HepG2 (cell line): ENCODE results near the gene PROK2.

Experiments
- EZH2 ChIP-seq: conservative IDR thresholded peaks from 2 replicates; pipeline ENCODE4 v1.6.1; 2012; ENCODE audit warnings: mild to moderate bottlenecking, low read depth, low read length, moderate library complexity
- HINFP ChIP-seq: sonication (generic); formaldehyde crosslinking; IDR thresholded peaks from 2 replicates; pipeline ENCODE4 v1.4.0; 2020; ENCODE audit warnings: low read depth, mild to moderate bottlenecking, missing genetic modification reagents
- KDM5A ChIP-seq: fragments of 200-600 bp; sonication (generic); IDR thresholded peaks from 2 replicates; pipeline ENCODE4 v1.7.0; 2018; ENCODE audit warnings: antibody characterized with exemption, mild to moderate bottlenecking, low read length, borderline replicate concordance
- MXI1 ChIP-seq: IDR thresholded peaks from 3 replicates; pipeline ENCODE4 v1.6.1; 2012; ENCODE audit warnings: low read depth, low read length, inconsistent platforms, borderline replicate concordance
- MYNN ChIP-seq: sonication (generic); formaldehyde crosslinking; IDR thresholded peaks from 2 replicates; pipeline ENCODE4 v1.4.0; 2020; ENCODE audit warnings: mild to moderate bottlenecking, low read depth, missing genetic modification reagents
- PBX3 ChIP-seq: sonication (generic); formaldehyde crosslinking; IDR thresholded peaks from 2 replicates; pipeline ENCODE4 v1.8.1; 2023; ENCODE audit warnings: missing genetic modification reagents, inconsistent platforms, borderline replicate concordance
- PRDM10 ChIP-seq: sonication (generic); formaldehyde crosslinking; IDR thresholded peaks from 2 replicates; pipeline ENCODE4 v1.4.0; 2020; ENCODE audit warnings: low read depth, missing genetic modification reagents
- REPIN1 ChIP-seq: sonication (generic); formaldehyde crosslinking; IDR thresholded peaks from 2 replicates; pipeline ENCODE4 v1.8.0; 2022; ENCODE audit warnings: missing genetic modification reagents, low read depth, mild to moderate bottlenecking, borderline replicate concordance
- RFX5 ChIP-seq: IDR thresholded peaks from 2 replicates; pipeline ENCODE4 v1.6.1; 2011; ENCODE audit warnings: low read depth, low read length, improper control_type of control experiment
- SIN3A ChIP-seq: IDR thresholded peaks from 2 replicates; pipeline ENCODE4 v1.6.1; 2011; ENCODE audit warnings: low read depth, mild to moderate bottlenecking, control low read depth, low read length, borderline replicate concordance
- SMARCE1 ChIP-seq: fragments of 450-650 bp; IDR thresholded peaks from 2 replicates; pipeline ENCODE4 v1.6.1; 2017; ENCODE audit warnings: borderline replicate concordance
- SRSF9 ChIP-seq: fragments of 200-400 bp; formaldehyde crosslinking; IDR thresholded peaks from 2 replicates; pipeline ENCODE4 v1.6.1; 2018; ENCODE audit warnings: borderline replicate concordance, mild to moderate bottlenecking, low read depth, low read length; ENCODE audit not compliant: insufficient read depth, poor library complexity, severe bottlenecking
- ZNF616 ChIP-seq: sonication (generic); formaldehyde crosslinking; IDR thresholded peaks from 2 replicates; pipeline ENCODE4 v1.5.0; 2020; ENCODE audit warnings: low read depth, mild to moderate bottlenecking, missing genetic modification reagents
- ZNF788 ChIP-seq: sonication (generic); formaldehyde crosslinking; IDR thresholded peaks from 2 replicates; pipeline ENCODE4 v1.5.0; 2020; ENCODE audit warnings: mild to moderate bottlenecking, missing genetic modification reagents, borderline replicate concordance

GRCh38 chr3:71744738-71745137 lies 40.2 kb downstream of the PROK2 start:
- TF ChIP-seq SIN3A (no peak), EZH2 (no peak), MXI1 (no peak), SRSF9 (no peak), ZNF788 (CRISPR knock-in tag) (no peak), ZNF616 (CRISPR knock-in tag) (no peak), RFX5 (no peak), MYNN (no peak), PBX3 (CRISPR knock-in tag) (no peak), KDM5A (no peak), HINFP (CRISPR knock-in tag) (no peak), REPIN1 (CRISPR knock-in tag) (no peak), SMARCE1 (no peak), PRDM10 (CRISPR knock-in tag) (no peak)
